ENCODE measurements around the gene R3HDM1.

DNA sequence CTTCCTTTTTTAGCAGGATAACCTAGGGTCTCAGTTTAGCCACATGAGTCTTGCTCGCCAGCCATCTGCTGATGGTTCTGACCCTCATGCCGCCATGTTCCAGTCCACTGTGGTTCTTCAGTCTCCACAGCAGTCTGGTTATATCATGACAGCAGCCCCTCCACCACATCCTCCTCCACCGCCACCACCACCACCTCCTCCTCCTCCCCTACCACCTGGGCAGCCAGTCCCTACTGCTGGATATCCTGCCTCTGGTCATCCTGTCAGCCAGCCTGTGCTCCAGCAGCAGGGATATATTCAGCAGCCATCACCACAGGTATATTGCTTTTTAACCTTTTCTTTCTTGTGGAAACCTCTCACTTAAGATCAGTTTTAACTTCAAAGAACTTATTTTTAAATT, 120.4 kb downstream of the R3HDM1 start:
- no peak for TF ChIP-seq EZH2 (IDR thresholded peaks at IDR 0.05; ENCODE audit: insufficient read depth, poor library complexity, severe bottlenecking)
- TF ChIP-seq EZH2phosphoT487 (IDR thresholded peaks at IDR 0.05; ENCODE audit: insufficient read depth, low read depth), result no peak

Measured in GM23248 (cell line).